RWPE2 (cell line): ENCODE measurements around the gene SLC44A1.

Experiments
- ATAC-seq: fragments of 200-7000 bp; cut with Tn5 transposase; 3 replicates; pipeline ENCODE4 v1.9.1; 2021; ENCODE audit warnings: low read depth
- DNase-seq: peaks from one replicate; pipeline ENCODE4 v3.0.0-alpha.2; 2020; ENCODE audit warnings: low spot score
- H3K27ac ChIP-seq: fragments of 450-650 bp; 2 replicates; pipeline ENCODE4 v1.5.1; 2017; ENCODE audit warnings: mild to moderate bottlenecking; ENCODE audit not compliant: poor library complexity, severe bottlenecking
- H3K27me3 ChIP-seq: fragments of 250-450 bp; sonication (Bioruptor Pico); 2 replicates; pipeline ENCODE4 v1.5.1; 2021; ENCODE audit warnings: mild to moderate bottlenecking, moderate library complexity; ENCODE audit not compliant: insufficient read depth, poor library complexity, severe bottlenecking
- H3K36me3 ChIP-seq: fragments of 250-450 bp; sonication (Bioruptor Pico); 2 replicates; pipeline ENCODE4 v1.5.1; 2020; ENCODE audit warnings: low read depth, mild to moderate bottlenecking, moderate library complexity
- H3K4me1 ChIP-seq: fragments of 250-450 bp; sonication (Bioruptor Pico); 2 replicates; pipeline ENCODE4 v1.5.1; 2021; ENCODE audit warnings: mild to moderate bottlenecking, moderate library complexity; ENCODE audit not compliant: insufficient read depth, poor library complexity, severe bottlenecking
- H3K4me3 ChIP-seq: fragments of 250-450 bp; sonication (Bioruptor Pico); 2 replicates; pipeline ENCODE4 v1.5.1; 2021; ENCODE audit warnings: mild to moderate bottlenecking, moderate library complexity; ENCODE audit not compliant: severe bottlenecking
- H3K9me3 ChIP-seq: fragments of 250-450 bp; sonication (Bioruptor Pico); 2 replicates; pipeline ENCODE4 v1.5.1; 2021; ENCODE audit warnings: mild to moderate bottlenecking, moderate library complexity; ENCODE audit not compliant: severe bottlenecking
- CTCF ChIP-seq: fragments of 450-650 bp; IDR thresholded peaks from one replicate; pipeline ENCODE4 v1.5.1; 2017; ENCODE audit warnings: mild to moderate bottlenecking, moderate library complexity; ENCODE audit not compliant: poor library complexity, severe bottlenecking

Gene SLC44A1

GRCh38 chr9:105333811-105334210, 89.4 kb downstream of the SLC44A1 start:
- Histone ChIP-seq H3K36me3 (no peaks in the 10 kb centered on the region), H3K4me3 (no peak overlapping the region), H3K4me1 (no peaks in the 10 kb centered on the region), H3K27ac (no peak overlapping the region), H3K27me3 (no peaks in the 10 kb centered on the region), H3K9me3 (no peaks in the 10 kb centered on the region)
- DNase-seq (no peak), ATAC-seq (no peak)
- TF ChIP-seq CTCF: no peak

GRCh38 chr9:105338308-105338707, 93.9 kb downstream of the SLC44A1 start:
- H3K4me1 ChIP-seq: no peaks in the 10 kb centered on the region
- H3K36me3 ChIP-seq: no peaks in the 10 kb centered on the region
- TF ChIP-seq CTCF: no peak
- ATAC-seq (no peak), DNase-seq (no peak)
- no peak overlapping the region for H3K27ac ChIP-seq
- no peaks in the 10 kb centered on the region for H3K9me3 ChIP-seq
- no peak overlapping the region for H3K4me3 ChIP-seq
- no peaks in the 10 kb centered on the region for H3K27me3 ChIP-seq

- no peaks in the 10 kb centered on the region for H3K4me1 ChIP-seq
- ATAC-seq (no peak), DNase-seq (no peak)
- no peak overlapping the region for H3K4me3 ChIP-seq
- H3K36me3 ChIP-seq: no peaks in the 10 kb centered on the region
- no peaks in the 10 kb centered on the region for H3K9me3 ChIP-seq
- H3K27ac ChIP-seq: no peak overlapping the region
- no peak for TF ChIP-seq CTCF
- H3K27me3 ChIP-seq: no peaks in the 10 kb centered on the region
Measured at GRCh38 chr9:105339849-105340248, 95.4 kb downstream of the SLC44A1 start.

- no peaks in the 10 kb centered on the region for H3K27me3 ChIP-seq
- ATAC-seq (no peak), DNase-seq (no peak)
- no peaks in the 10 kb centered on the region for H3K36me3 ChIP-seq
- no peak overlapping the region for H3K27ac ChIP-seq
- TF ChIP-seq CTCF: no peak
- H3K4me3 ChIP-seq: no peak overlapping the region
- no peaks in the 10 kb centered on the region for H3K4me1 ChIP-seq
- no peaks in the 10 kb centered on the region for H3K9me3 ChIP-seq
Measured at GRCh38 chr9:105341434-105342146, 97.1 kb downstream of the SLC44A1 start.

GRCh38 chr9:105342147-105342505, 97.7 kb downstream of the SLC44A1 start:
- no peak for DNase-seq
- TF ChIP-seq CTCF: no peak

More at GRCh38 chr9:105342147-105342505, 97.7 kb downstream of the SLC44A1 start:
- H3K36me3 ChIP-seq: no peaks in the 10 kb centered on the region
- no peak overlapping the region for H3K27ac ChIP-seq
- ATAC-seq: no peak
- H3K9me3 ChIP-seq: no peaks in the 10 kb centered on the region
- H3K27me3 ChIP-seq: no peaks in the 10 kb centered on the region
- H3K4me3 ChIP-seq: no peak overlapping the region
- no peaks in the 10 kb centered on the region for H3K4me1 ChIP-seq
